ENCODE results near the gene CUX1. TPM values are rescaled to one million over a fixed set of nuclear protein-coding genes. Genes with fewer than 3 reads are reported as not detected.

Gene CUX1
- total RNA-seq, 2 experiments from 2014 or later, result 20.2 to 20.4 TPM

- Mint-ChIP-seq H3K4me3 (no peak overlapping the region), H3K9me3 (no peaks in the 10 kb centered on the region), H3K4me1 (ENCODE audit: low read depth) (no peaks in the 10 kb centered on the region), H3K36me3 (ENCODE audit: low read depth) (peaks cover 11% of the 10 kb centered on the region), H3K27me3 (no peaks in the 10 kb centered on the region), H3K27ac (no peak overlapping the region)
- ATAC-seq, result no peak
- intact Hi-C loops (cut with micrococcal nuclease), result no loop called here
- no peak for DNase-seq
- CTCF ChIA-PET, result no interaction called here
- POLR2A ChIA-PET, result no interaction called here
- TF ChIP-seq, protein P1, sequence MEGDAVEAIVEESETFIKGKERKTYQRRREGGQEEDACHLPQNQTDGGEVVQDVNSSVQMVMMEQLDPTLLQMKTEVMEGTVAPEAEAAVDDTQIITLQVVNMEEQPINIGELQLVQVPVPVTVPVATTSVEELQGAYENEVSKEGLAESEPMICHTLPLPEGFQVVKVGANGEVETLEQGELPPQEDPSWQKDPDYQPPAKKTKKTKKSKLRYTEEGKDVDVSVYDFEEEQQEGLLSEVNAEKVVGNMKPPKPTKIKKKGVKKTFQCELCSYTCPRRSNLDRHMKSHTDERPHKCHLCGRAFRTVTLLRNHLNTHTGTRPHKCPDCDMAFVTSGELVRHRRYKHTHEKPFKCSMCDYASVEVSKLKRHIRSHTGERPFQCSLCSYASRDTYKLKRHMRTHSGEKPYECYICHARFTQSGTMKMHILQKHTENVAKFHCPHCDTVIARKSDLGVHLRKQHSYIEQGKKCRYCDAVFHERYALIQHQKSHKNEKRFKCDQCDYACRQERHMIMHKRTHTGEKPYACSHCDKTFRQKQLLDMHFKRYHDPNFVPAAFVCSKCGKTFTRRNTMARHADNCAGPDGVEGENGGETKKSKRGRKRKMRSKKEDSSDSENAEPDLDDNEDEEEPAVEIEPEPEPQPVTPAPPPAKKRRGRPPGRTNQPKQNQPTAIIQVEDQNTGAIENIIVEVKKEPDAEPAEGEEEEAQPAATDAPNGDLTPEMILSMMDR (IDR thresholded peaks at IDR 0.05), result no peak
These were observed 378.6 kb downstream of the CUX1 start for GRCh38 chr7:102196028-102196427.

DNA sequence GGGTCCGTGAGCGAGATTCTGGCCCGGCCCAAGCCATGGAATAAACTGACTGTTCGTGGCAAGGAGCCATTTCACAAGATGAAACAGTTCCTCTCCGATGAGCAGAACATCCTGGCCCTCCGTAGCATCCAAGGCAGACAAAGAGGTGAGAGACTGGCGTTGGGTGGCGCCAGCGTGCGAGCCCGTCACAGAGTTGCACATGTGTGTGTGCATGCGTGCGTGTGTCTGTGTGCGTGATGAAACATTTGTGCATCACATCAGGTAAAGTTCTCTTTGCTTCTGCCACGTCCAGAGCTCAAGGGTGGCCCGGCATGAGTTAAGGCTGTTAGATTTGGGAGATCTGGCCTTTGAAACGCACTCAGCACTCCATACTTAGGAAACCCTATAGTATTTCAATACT, 379.7 kb downstream of the CUX1 start:
- no peak overlapping the region for H3K27ac Mint-ChIP-seq
- ATAC-seq (no peak), DNase-seq (no peak)
- no peaks in the 10 kb centered on the region for H3K4me1 Mint-ChIP-seq (ENCODE audit: low read depth)
- TF ChIP-seq, protein P1 (IDR thresholded peaks at IDR 0.05), result no peak
- peaks cover 8% of the 10 kb centered on the region for H3K36me3 Mint-ChIP-seq (ENCODE audit: low read depth)
- H3K4me3 Mint-ChIP-seq, result no peak overlapping the region
- intact Hi-C loops (cut with micrococcal nuclease), result no loop called here
- CTCF ChIA-PET, result no interaction called here
- POLR2A ChIA-PET, result no interaction called here
- no peaks in the 10 kb centered on the region for H3K9me3 Mint-ChIP-seq
- H3K27me3 Mint-ChIP-seq, result no peaks in the 10 kb centered on the region

- no peak overlapping the region for H3K27ac Mint-ChIP-seq
- CTCF ChIA-PET, result no interaction called here
- DNase-seq (no peak), ATAC-seq (no peak)
- intact Hi-C loops (cut with micrococcal nuclease), result no loop called here
- H3K4me3 Mint-ChIP-seq, result no peak overlapping the region
- H3K36me3 Mint-ChIP-seq (ENCODE audit: low read depth), result peaks cover 8% of the 10 kb centered on the region
- POLR2A ChIA-PET, result no interaction called here
- no peaks in the 10 kb centered on the region for H3K4me1 Mint-ChIP-seq (ENCODE audit: low read depth)
- H3K9me3 Mint-ChIP-seq, result no peaks in the 10 kb centered on the region
- TF ChIP-seq, protein P1 (IDR thresholded peaks at IDR 0.05), result no peak
- no peaks in the 10 kb centered on the region for H3K27me3 Mint-ChIP-seq
These were observed 380.2 kb downstream of the CUX1 start for GRCh38 chr7:102197599-102197998.

DNA sequence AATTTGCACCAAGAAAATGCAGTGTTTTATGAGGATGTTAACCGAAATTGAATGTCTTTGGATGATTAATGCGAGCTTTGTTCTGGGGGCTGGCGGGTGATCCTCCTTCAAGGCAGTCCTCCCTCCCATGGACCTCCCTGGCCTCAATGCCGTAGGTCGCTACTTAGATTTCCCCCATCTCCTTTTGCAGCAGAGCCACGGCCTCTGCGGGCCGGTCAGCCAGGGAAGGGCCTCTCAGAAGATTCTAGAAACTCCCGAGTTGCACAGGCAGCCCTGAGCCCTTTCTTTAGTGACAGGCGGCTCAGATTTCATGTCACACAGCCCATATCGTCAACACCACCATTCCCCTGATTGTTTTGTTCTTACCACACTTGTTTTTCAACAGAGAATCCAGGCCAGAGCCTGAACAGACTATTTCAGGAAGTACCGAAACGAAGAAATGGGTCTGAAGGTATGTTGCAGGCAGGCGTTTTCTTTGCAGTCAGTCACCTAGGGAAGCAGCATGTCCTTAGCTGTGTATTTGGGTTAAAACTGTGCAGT, 381.1 kb downstream of the CUX1 start:
- TF ChIP-seq, protein P1 (IDR thresholded peaks at IDR 0.05), result no peak
- Mint-ChIP-seq H3K9me3 (no peaks in the 10 kb centered on the region), H3K4me1 (ENCODE audit: low read depth) (no peaks in the 10 kb centered on the region), H3K27ac (no peak overlapping the region), H3K27me3 (no peaks in the 10 kb centered on the region), H3K36me3 (ENCODE audit: low read depth) (peaks cover 8% of the 10 kb centered on the region), H3K4me3 (no peak overlapping the region)
- ChIA-PET POLR2A (no interaction called here), CTCF (no interaction called here)
- no peak for ATAC-seq
- intact Hi-C loops (cut with micrococcal nuclease), result no loop called here
- DNase-seq, result no peak

DNA sequence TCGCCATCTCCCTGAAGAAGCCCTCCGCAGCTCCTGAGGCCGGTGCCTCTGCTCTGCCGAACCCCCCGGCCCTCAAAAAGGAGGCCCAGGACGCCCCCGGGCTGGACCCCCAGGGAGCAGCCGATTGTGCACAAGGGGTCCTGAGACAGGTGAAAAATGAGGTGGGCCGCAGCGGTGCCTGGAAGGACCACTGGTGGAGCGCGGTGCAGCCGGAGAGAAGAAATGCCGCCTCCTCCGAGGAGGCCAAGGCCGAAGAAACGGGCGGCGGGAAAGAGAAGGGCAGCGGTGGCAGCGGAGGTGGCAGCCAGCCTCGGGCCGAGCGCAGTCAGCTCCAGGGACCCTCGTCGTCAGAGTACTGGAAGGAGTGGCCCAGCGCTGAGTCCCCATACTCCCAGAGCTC, 384.1 kb downstream of the CUX1 start:
- CTCF ChIA-PET, result no interaction called here
- H3K36me3 Mint-ChIP-seq (ENCODE audit: low read depth), result peaks cover 4% of the 10 kb centered on the region
- ATAC-seq (no peak), DNase-seq (no peak)
- no peaks in the 10 kb centered on the region for H3K27me3 Mint-ChIP-seq
- no peaks in the 10 kb centered on the region for H3K9me3 Mint-ChIP-seq
- no peak overlapping the region for H3K4me3 Mint-ChIP-seq
- TF ChIP-seq, protein P1 (IDR thresholded peaks at IDR 0.05), result no peak
- intact Hi-C loops (cut with micrococcal nuclease), result no loop called here
- POLR2A ChIA-PET, result no interaction called here
- H3K4me1 Mint-ChIP-seq (ENCODE audit: low read depth), result no peaks in the 10 kb centered on the region
- H3K27ac Mint-ChIP-seq, result no peak overlapping the region

Measured in activated CD8-positive, alpha-beta T cell treated with anti-CD3 and anti-CD28 coated beads for 36 hours (primary cell).